22Rv1 (cell line): ENCODE measurements around the gene STK26.

ENCODE experiments used
- CTCF ChIP-seq: fragments of 450-650 bp; IDR thresholded peaks from 2 replicates; pipeline ENCODE4 v1.5.1; 2017; ENCODE audit warnings: mild to moderate bottlenecking
- ZFX ChIP-seq: fragments of 450-650 bp; IDR thresholded peaks from 2 replicates; pipeline ENCODE4 v1.6.1; 2017; ENCODE audit warnings: antibody characterized with exemption, borderline replicate concordance

DNA sequence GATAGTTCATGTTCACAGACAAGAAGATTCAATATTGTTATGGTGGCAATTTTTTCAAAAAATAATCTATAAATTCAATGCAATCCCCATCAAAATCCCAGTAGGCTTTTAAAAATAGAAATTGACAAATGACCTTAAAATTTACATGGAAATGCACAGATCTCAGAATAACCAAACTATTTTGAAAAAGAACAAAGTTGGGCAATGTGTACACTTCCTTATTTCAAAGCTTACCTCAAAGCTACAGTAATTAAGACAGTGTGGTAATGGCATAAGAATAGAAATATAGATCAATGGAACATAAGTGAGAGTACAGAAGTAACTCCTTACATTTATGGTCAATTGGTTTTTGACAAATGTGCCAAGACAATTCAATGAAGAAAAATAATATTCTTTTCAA is 65.8 kb downstream of the STK26 start:
- TF ChIP-seq CTCF (no peak), ZFX (no peak)
